ENCODE measurements around the gene KNDC1. TPM values are rescaled to one million over a fixed set of nuclear protein-coding genes. Genes with fewer than 3 reads are reported as not detected.

KNDC1 gene
- polyA plus RNA-seq, 1 experiment, result 1.0 TPM

DNA sequence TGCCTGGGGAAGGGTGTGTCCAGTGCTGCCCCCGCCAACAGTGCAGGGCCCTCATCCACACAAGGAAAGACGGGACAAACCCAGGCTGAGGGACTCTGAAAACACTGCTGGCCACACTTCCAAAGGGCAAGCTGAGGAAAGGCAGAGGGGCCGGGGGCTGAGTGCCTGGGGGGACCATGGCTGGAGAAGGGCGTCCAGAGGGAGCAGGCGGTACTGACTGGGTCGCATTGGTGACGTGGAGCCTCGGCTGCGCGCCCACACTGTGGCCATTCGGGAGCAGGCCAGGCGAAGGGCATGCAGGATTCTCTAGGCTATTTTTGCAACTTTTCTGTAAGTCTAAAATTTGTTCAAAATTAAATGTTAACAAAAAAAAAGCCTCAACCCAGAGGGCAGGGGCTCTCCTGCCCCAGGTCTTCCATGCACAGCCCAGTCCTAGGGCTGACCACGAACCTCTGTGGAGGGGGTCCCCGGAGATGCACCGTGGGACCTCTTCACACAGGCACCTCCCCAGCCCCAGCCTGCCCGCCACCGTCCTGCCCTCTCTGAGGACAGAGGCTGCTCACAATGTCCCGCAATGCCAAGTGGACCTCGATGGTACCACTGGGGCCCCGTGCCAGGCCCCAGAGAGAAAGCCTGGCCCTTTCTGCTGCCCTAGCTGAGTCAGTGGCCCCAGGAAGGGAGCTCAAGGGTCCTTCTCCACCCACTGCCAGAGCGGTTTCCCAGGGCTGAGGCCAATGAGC is 106.2 kb downstream of the KNDC1 start:
- Histone ChIP-seq H3K36me3 (ENCODE audit: control insufficient read depth, insufficient read depth, low read length) (no peaks in the 10 kb centered on the region; the same call in 1 of the 2 replicates), H3K27me3 (ENCODE audit: control insufficient read depth, insufficient read depth, low read length) (no peaks in the 10 kb centered on the region), H3K4me3 (ENCODE audit: low read depth, low read length) (no peak overlapping the region)
- POLR2A ChIA-PET, result no interaction called here
- CTCF ChIA-PET, result no interaction called here
- no peak for DNase-seq (ENCODE audit: low read depth)
- TF ChIP-seq, protein P1, sequence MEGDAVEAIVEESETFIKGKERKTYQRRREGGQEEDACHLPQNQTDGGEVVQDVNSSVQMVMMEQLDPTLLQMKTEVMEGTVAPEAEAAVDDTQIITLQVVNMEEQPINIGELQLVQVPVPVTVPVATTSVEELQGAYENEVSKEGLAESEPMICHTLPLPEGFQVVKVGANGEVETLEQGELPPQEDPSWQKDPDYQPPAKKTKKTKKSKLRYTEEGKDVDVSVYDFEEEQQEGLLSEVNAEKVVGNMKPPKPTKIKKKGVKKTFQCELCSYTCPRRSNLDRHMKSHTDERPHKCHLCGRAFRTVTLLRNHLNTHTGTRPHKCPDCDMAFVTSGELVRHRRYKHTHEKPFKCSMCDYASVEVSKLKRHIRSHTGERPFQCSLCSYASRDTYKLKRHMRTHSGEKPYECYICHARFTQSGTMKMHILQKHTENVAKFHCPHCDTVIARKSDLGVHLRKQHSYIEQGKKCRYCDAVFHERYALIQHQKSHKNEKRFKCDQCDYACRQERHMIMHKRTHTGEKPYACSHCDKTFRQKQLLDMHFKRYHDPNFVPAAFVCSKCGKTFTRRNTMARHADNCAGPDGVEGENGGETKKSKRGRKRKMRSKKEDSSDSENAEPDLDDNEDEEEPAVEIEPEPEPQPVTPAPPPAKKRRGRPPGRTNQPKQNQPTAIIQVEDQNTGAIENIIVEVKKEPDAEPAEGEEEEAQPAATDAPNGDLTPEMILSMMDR (IDR thresholded peaks at IDR 0.05; ENCODE audit: insufficient read depth, low read depth, low read length), result no peak

DNA sequence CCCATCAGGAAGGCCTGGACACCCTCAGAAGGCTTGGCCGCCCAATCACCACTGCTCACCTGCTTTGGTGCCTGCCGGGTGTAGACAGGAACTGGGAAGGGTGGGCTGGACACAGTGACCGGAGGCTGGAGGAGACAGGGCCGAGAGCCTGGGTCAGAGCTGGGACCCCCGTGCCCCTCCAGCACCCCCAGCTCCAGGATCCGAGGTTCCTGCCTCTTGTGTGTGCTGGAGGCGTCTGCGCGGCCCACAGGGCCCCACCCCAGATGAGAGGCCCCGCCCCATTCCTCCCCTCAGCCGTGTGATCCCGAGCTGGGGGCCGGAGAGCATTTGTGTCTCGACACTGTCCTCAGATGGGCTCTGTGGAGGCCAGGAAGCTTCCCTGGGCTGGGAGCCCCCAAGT is 107.3 kb downstream of the KNDC1 start:
- no peak for DNase-seq (ENCODE audit: low read depth)
- Histone ChIP-seq H3K27me3 (ENCODE audit: control insufficient read depth, insufficient read depth, low read length) (no peaks in the 10 kb centered on the region), H3K36me3 (ENCODE audit: control insufficient read depth, insufficient read depth, low read length) (no peaks in the 10 kb centered on the region; the same call in 1 of the 2 replicates), H3K4me3 (ENCODE audit: low read depth, low read length) (no peak overlapping the region)
- CTCF ChIA-PET, result no interaction called here
- TF ChIP-seq, protein P1 (IDR thresholded peaks at IDR 0.05; ENCODE audit: insufficient read depth, low read depth, low read length), result no peak
- POLR2A ChIA-PET, result no interaction called here

GRCh38 chr10:133267829-133268228 is 107.8 kb downstream of the KNDC1 start:
- no peaks in the 10 kb centered on the region for H3K27me3 ChIP-seq (ENCODE audit: control insufficient read depth, insufficient read depth, low read length)
- H3K36me3 ChIP-seq (ENCODE audit: control insufficient read depth, insufficient read depth, low read length), result no peaks in the 10 kb centered on the region; the same call in 1 of the 2 replicates
- no peak overlapping the region for H3K4me3 ChIP-seq (ENCODE audit: low read depth, low read length)
- POLR2A ChIA-PET, result no interaction called here
- no peak for DNase-seq (ENCODE audit: low read depth)
- CTCF ChIA-PET, result no interaction called here
- TF ChIP-seq, protein P1 (IDR thresholded peaks at IDR 0.05; ENCODE audit: insufficient read depth, low read depth, low read length), result no peak

DNA sequence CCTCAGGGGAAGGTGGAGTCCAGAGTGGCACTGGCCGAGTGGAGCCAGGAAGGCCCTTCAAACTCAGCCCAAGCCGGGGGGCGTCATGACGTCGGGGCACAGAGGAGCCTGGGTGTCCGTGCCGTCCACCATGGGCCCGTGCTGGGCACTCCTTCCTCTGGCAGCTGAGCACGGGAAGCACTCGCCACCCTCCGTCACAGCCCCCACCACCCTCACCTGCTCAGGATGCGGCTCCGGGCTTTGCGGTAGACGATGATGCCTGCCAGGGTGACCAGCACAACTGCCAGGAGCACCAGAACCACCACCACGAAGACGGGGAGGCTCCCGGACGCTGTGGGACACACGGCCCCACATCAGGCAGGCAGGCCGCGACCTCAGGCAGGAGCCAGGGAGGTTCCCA is 108.5 kb downstream of the KNDC1 start:
- H3K27me3 ChIP-seq (ENCODE audit: control insufficient read depth, insufficient read depth, low read length), result no peaks in the 10 kb centered on the region
- TF ChIP-seq, protein P1 (IDR thresholded peaks at IDR 0.05; ENCODE audit: insufficient read depth, low read depth, low read length), result no peak
- no peak for DNase-seq (ENCODE audit: low read depth)
- POLR2A ChIA-PET, result no interaction called here
- no peaks in the 10 kb centered on the region; the same call in 1 of the 2 replicates for H3K36me3 ChIP-seq (ENCODE audit: control insufficient read depth, insufficient read depth, low read length)
- no peak overlapping the region for H3K4me3 ChIP-seq (ENCODE audit: low read depth, low read length)
- CTCF ChIA-PET, result no interaction called here

GRCh38 chr10:133269367-133269766 is 109.3 kb downstream of the KNDC1 start:
- TF ChIP-seq, protein P1 (IDR thresholded peaks at IDR 0.05; ENCODE audit: insufficient read depth, low read depth, low read length), result no peak
- ChIA-PET CTCF (no interaction called here), POLR2A (no interaction called here)
- DNase-seq (ENCODE audit: low read depth), result no peak
- H3K27me3 ChIP-seq (ENCODE audit: control insufficient read depth, insufficient read depth, low read length), result no peaks in the 10 kb centered on the region
- no peak overlapping the region for H3K4me3 ChIP-seq (ENCODE audit: low read depth, low read length)
- H3K36me3 ChIP-seq (ENCODE audit: control insufficient read depth, insufficient read depth, low read length), result no peaks in the 10 kb centered on the region; the same call in 1 of the 2 replicates
